Panc1 (cell line): Measurements from ENCODE around the gene MT1E.

Experiments
- POLR2AphosphoS5 ChIP-seq: IDR thresholded peaks from 2 replicates; pipeline ENCODE4 v1.6.1; 2012; ENCODE audit warnings: mild to moderate bottlenecking, low read depth, low read length, moderate library complexity
- SIN3A ChIP-seq: IDR thresholded peaks from 2 replicates; pipeline ENCODE4 v1.6.1; 2012; ENCODE audit warnings: low read depth, mild to moderate bottlenecking, low read length, moderate library complexity, borderline replicate concordance; ENCODE audit not compliant: insufficient read depth
- TF ChIP-seq, protein P1 (sequence below): fragments of 450-650 bp; IDR thresholded peaks from 2 replicates; pipeline ENCODE4 v1.5.1; 2017; ENCODE audit warnings: mild to moderate bottlenecking

DNA sequence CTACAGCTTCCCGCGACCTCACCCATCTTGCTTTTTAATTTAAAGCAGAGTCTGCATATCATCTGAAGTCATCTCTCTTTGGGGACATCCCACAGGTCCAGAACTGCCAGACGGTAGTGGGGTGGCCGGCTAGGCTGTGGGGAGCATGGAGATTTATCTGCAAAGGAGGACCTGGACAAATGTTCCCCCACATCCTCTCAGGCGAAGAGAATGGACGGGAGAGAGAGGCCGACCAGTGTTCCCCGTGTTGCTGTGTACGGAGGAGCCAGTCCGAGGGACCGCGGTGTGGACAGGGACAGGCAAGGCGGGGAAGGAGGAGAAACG is 6.2 kb downstream of the MT1E start:
- TF ChIP-seq POLR2AphosphoS5 = no peak
- TF ChIP-seq, protein P1, sequence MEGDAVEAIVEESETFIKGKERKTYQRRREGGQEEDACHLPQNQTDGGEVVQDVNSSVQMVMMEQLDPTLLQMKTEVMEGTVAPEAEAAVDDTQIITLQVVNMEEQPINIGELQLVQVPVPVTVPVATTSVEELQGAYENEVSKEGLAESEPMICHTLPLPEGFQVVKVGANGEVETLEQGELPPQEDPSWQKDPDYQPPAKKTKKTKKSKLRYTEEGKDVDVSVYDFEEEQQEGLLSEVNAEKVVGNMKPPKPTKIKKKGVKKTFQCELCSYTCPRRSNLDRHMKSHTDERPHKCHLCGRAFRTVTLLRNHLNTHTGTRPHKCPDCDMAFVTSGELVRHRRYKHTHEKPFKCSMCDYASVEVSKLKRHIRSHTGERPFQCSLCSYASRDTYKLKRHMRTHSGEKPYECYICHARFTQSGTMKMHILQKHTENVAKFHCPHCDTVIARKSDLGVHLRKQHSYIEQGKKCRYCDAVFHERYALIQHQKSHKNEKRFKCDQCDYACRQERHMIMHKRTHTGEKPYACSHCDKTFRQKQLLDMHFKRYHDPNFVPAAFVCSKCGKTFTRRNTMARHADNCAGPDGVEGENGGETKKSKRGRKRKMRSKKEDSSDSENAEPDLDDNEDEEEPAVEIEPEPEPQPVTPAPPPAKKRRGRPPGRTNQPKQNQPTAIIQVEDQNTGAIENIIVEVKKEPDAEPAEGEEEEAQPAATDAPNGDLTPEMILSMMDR = no peak
- TF ChIP-seq SIN3A = no peak
